RPMI8226 (cell line): ENCODE measurements around the gene POLR2M.

Experiments
- DNase-seq: peaks from one replicate; pipeline ENCODE4 v3.0.0-alpha.2; 2015

Gene POLR2M

DNA sequence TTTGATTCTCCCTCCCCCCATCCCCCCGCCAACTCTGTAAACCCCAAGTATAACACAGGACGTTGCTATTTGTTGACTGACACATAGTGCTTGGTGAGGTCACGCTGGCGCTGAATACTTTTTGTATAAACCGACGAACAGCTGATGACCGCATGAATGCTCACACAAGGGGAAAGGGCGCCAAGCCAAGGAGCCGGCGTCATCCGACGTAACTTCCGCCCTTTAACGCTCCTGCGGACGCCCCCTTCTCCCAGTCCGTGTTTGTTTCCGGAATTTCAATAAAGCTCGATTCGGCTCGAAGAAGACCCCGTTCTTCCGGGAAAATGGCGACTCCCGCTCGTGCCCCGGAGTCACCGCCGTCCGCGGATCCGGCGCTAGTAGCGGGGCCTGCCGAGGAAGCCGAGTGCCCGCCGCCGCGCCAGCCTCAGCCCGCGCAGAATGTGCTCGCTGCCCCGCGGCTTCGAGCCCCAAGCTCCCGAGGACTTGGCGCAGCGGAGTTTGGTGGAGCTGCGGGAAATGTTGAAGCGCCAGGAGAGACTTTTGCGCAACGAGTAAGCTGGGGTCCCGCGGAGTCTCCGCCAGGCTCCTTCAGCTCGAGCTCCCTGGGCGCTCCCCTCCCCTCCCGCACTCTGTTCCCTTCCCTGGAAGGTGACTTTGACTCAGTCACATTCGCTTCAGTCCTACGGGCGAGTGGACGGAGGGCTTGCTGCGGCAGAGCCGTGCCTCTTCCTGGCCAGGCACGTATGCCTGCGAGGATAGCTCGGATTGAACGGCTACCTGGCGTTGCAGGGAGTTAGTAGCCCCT lies at the start of gene POLR2M:
POLR2M (plus strand) TSS at position 310 of the 805 bp plus-strand sequence; CDS start at position 439, 129 bp downstream.
- peak; percentile 99 for DNase-seq

DNA sequence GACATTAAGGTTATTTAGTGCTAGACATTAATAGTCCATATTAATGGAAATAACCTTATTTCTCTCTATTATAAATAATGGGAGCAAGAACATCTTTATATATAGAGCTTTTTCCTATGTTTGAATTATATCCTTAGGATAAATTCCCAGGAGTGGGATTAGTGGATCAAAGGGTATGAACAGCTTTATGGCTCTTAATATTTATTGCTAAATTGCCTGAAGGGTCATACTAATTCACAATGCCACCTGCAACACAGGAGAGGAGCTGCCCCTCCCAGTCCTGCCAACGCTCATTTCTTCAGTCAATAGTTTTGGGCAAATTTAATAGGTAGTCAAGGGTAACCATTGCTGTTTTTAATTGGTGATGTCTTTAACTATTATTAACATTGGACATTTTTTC lies 48.9 kb upstream of the POLR2M start:
- no peak for DNase-seq

DNA sequence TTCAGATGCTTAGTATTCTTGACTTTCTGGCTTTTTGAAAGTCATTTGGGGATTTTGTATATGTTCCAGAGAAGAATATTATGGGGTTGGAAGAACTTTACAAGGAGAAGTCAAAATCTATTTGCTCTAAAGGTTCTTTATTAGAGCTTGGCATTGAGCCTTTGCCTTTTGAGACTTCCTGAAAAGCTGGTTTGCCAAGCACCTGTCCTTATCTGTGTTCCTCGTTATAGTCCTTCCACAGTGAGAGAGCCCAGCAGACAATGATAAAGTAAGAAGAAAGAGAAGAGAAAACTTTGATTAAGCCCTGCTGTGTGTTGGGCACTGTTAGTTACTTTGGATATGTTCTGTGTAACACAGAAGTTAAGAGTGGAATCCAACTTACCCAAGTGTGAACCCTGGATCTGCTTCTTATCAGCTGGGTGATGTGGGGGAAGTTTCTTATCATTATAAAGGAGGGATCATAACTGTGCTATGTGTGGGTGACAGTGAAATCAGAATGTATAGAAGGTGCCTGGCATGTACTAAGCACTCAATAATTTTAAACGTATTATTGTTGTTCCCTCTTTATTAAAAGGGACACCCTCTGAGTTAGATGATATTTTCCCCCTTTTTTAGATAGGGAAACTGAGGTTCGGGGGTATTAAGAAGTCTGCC lies 44.3 kb upstream of the POLR2M start:
- no peak for DNase-seq

DNA sequence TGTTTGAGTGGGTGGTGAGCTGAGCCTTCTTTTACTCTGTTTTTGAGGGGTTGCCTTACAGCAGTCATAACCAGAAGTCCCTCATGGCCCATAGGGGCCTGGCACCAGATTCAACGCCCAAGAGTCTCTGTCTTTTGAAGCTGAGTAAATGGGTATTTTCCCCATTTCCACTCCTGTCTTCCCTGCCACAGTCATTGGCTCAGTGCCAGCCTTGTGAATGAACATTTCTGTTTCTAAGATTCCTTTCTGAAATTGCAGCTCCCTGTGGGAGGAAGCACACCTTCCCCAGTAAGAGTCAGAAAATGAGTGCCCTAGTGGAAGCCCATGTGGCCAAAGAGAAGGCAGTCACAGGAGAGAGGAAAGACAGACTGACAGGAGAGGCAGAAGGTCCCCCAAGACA lies 43.7 kb upstream of the POLR2M start:
- DNase-seq = no peak

DNA sequence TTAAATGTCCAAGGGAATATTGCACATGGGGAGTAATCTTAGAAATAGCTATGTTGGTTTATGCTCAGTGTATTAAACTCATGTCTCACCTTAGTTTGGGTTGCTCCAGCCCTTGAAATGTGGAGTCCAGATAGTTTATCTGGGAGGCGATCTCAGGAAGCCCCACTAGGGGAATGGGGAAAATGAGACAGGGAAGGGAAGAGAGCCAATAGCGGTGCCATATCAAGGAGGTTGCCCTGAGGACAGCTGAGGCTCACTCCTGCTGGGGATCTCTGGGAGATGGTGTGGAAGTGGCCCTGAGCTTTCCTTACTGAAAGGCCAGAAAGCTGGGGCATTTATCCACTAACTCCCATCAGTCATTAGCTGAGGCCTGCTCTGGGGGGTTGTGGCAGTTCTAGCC lies 43.3 kb upstream of the POLR2M start:
- no peak for DNase-seq

DNA sequence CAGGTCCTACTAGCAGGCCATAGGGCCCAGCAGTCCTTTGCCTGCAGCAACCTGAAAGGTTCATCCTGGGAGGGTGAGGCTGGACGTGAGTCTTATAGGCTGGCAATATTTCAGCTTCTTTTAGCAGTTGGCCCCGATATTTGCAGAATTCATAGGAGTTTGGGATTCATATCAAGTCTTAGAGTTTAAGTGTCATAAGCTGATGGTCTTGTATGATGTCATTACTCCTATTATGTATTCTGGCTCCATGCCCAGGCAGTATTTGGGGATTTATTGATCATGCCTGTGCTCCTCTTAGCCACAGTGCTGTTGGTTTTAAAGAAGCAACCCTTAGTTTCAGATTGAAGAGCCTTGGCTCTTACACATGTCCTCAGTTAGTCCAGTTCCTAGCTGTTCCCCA lies 41.3 kb upstream of the POLR2M start:
- no peak for DNase-seq

DNA sequence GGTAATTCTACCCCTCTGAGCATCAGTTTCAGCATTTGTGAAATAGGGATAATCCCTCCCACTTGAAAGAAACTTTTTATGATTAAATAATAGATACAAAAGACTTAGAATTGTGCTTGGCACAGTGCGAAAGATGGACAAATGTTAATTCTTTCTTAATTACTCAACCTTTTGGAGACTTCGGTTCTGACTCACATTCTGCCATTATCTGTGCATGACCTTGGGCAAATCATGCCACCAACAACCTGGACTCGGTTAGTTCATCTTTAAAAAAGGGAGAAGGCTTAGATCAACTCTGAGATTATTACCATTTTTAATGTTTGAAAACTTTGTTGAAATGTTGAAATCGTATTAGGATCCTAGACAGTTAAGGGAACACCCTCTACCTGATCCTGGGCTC lies 40.6 kb upstream of the POLR2M start:
- no peak for DNase-seq

DNA sequence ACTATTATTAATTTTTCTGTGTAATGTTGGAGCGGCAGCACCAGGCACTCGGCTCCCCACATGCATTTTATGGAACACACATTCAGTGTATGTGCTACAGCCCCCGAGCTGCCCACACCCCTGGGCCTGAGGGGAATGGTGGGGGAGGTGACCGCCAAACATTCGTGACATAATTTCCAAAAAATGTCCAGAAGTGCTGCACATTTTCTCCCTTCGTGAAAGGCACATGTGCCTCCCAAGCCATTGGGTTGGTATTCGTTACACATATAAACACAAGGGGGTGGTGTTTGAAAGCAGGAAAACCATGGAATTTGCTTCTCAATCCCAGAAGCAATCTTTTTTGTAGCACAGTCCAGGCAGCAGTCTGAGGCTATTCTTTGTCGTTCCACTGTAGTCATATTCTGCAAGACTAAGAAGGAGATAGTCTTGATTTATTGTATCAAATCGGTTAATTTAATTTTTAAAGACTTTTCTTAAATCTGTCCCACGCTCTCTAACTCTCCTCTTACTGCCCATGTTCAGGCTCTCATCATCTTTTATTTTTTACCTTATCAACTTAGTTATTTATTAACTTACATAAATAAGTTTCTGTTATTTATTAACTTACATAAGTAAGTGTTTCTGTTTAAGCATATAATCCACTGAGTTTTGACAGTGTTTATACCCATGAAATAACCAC lies 39.2 kb upstream of the POLR2M start:
- no peak for DNase-seq

DNA sequence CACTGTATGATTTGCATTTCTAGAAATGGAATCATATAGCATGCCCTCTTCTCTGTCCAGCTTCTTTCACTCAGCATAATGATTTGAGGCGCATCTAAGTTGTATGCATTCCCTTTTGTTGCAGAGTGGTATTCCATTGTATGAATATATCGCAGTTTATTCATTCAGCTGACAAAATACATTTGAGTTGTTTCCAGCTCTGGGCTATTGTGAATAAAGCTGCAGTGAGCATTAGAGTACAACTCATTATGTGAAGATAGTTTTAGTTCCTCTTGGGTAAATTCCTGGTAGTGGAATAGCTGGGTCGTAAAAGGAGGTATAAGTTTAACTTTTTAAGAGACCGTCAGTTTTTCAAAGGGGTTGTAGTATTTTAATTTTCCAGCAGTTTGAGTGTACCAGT lies 38.5 kb upstream of the POLR2M start:
- DNase-seq = no peak

DNA sequence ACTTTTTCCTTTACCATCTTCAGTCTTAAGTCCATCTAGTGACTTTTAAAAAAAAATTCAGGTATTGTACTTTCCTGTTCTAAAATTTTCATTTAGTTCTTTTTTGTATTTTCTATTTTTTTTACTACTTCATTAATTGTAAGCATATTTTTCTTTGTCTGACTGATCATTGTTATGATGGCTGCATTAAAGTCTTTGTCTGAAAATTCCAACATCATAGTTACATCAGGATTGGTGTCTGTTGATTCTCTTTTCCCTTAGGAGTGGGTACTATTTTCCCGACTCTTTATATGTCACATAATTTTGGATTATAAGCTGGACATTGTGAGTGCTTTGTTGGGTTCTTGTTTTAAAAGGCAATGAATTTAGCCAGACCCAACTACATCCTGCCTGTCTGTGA lies 34.9 kb upstream of the POLR2M start:
- DNase-seq = no peak

DNA sequence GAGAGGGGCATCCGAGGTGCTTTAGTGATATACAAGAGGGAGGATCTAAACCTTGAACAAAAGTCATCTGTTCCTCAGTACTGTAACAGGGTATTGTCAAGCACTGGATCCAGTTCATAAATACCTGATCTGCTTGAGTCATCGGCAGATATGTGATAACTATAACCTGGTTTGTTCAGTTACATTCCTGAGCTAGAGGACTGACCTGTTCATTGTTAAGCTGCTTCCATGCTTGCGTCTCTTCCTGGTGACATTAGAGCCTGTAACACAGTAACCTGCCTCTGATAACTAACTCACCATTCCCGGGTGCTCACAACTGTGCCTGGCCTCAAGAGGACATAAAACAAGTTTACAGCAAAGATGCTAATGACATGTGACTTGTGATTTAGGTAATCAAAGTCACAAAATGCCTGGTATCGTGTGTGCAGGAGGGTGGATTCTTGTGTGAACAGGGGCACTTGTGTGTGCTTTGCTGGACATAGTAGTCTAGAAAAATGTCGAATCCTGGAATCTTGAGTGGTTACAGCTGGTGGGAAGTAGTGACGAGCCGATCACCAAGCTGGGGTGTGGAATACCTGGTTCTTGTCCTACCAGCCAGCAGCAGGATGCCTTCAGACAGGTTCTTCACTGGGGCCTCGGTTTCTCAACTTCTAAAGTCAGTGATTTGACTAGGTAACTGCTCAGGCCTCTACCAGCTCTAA lies 30.9 kb upstream of the POLR2M start:
- no peak for DNase-seq

DNA sequence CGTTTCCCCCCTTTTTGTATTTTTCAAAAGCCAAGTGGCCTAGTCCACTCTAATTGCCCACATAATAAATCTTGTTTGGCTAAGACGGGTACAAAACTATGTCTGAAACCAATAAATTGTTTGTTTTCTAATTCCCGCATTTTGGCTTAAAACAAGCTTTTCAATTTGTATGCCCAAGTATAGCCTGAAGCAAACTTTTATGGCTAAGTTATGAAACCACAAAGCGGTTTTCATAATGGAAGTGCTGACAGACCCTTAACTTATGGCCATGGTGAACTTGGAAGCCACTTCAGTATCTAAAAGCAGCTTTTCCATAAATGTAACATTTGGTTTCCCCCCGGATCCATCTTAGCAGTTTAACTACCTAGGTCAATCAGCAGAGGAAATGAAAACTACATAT lies 29.9 kb upstream of the POLR2M start:
- DNase-seq = no peak

DNA sequence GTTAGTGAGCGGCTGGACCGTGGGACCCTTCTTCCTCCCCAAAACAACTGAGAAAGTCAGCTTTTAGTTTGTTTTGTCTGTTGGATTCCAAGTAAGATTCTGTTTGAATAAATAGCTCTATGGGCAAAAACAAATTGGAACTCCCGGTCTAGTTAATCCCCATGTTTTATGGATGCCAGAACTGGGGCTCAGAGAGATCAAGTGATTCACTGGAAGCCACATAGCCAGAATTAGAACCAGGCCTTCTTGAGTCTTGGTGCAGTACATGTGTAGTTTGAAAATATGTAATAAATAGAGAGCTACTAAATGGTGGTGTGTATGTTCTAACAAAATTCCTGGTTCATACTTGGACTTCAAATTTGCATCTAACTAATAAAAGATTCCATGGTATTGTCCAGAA lies 29.3 kb upstream of the POLR2M start:
- no peak for DNase-seq

DNA sequence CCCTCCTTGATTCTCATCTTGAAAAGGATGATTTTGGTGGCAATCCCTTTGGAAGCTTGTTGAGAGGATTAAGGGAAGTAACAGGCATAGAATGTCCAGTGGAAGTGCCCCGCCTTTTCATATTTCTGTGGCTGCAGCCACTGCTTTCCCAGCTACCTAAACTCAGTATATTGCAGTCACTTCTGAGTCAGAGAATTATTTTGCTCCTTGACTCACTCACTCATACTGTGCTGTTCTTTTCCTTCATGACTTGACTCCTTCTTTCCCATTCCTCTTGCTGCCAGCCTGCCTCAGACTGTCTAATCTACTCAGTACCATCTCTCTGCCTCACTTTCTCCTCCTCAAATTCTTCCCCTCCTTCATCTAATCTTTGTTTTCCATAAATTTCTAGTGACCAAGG lies 26.5 kb upstream of the POLR2M start:
- DNase-seq = no peak

DNA sequence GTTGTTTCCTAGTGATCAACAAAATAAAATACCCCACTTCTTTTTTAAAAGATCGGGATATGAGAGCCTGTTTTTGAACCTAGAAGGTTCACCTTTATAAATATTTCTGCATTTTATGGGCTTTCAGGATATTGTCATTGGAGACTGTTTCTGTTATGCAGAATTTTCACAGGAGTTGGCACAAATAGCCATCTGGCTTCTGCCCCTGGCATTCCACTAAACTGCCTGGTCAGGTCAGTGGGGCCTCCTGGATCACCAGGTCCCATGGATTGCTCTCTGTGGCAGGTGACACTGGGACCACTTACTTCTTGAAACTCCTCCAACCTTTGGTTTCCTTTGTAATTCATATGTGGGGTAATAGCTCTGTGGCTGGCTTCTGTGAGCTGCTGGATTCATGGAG lies 25.5 kb upstream of the POLR2M start:
- no peak for DNase-seq

DNA sequence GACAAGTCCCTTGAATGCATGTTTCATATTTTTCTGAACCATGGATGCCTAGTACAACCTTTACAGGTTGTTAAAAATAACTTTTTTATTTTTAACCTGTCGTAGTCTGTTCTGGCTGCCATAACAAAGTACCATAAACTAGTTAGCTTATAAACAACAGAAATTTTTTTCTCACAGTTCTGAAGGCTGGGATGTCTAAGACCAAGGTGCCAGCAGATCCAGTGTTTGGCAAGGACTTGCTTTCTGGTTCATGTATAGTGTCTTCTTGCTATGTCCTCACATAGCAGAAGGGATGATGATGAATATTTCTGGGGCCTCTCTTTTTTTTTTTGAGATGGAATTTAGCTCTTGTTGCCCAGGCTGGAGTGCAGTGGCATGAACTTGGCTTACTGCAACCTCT lies 23.0 kb upstream of the POLR2M start:
- no peak for DNase-seq

DNA sequence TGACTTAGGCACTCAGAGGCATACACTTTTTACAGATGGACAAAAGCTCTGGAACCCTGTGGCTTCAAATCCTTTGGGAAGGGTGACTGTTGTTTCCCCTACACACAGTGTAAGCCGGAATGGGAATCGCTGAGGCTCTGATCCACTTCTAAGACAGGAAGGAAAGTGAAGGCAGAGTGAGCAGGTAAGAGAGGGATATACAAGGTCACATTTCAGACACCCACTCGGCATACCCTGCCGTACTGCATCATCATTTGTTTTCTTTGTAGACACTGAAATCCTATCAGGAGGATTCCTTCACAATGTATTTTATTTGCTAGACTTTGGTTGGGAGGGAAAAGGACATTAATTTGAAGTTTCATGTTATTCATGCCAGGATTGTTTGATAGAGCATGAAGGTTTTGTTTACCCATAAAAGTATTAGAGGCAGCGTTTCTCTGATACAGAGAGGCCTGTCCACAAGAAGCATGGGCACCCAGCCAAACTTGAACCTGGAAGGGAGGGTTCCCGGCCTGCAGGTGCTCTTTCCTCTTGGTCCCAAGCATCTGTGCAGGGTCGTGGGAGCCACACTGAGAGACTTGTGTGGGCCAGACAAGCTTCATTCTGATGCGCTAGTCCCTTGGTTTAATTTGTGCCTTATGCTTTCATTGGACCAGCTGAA lies 21.9 kb upstream of the POLR2M start:
- peak; percentile 19 for DNase-seq

DNA sequence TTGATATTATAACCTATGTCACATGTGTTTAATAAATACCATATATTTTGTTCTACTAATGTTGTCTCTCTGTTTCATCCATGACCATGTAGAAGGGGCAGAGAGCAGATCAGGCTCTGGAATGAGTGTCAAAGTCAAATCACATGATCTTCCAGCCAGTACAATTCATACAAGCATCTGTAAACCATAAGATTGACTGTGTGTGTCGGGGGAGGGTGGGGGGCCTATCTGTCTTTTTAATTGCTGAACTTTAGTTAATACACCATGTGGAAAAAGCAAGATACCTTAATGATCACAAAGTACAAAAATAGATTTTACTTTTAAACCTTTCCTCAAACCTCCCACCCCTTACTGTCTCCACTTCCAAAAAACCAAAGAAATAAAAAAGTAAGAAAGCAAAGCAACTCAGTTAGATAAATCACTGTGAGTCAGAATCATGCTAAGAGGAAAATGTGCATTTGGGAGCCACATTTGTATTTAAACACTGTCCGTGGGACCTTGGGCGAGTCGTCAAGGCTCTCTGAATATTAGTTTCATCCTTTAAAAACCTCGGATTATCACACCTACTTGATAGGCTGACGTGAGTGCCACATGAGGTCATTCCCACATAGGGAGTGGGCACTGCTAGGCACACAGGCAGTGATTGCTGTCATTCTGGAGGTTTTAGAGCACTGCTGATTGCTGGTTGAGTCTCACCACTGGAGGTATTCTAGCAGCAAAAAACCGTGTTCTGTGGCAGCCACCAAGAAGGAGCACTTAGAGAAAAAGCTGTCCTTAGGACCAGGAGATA lies 21.0 kb upstream of the POLR2M start:
- DNase-seq = no peak

DNA sequence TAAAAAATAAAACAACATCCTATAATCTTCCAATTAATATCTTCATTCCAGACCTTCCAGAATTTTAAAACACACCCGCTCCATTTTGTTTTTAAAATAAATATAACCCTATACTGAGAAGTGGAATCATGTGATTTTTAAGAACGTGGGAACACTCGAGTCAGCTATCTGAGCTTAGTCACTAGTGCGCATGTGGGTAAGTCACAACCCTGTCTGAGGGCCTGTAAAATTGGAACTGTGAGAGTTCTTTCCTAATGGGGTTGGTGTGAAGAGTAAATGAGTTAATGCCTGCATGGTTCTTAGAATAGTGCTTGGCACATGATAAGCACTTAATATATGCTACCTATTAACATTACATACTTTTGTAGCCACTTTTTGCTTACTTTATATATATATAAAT lies 19.9 kb upstream of the POLR2M start:
- no peak for DNase-seq

DNA sequence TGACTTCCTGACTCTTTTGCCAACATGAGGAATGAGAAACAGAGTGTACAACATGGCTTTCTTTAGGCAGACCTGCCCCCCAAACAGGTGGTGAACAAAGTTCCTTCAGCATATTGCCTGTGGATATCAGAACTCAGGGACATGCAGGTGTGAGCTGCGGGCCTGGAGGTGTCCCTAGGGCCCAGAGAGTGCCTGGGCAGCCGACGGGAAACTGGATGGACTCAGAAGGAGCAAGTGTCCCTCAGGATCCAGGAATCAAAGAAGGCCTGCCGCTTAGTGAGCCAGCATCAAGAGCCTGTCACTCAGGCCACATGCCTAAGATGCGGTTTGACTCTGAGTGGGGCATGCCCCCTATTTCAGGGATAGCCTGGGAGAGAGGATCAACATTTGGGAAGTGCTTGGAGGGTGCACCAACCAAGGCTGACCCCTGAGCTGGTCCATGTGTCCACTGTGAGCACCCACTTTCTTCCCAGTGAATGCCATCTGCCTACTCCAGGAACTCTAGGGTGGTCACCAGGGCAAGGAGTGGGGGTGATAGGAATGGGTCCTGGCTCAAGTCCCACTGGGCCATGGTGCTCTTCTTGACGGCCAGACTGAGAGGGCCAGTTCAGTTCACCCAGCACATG lies 16.1 kb upstream of the POLR2M start:
- DNase-seq = no peak

DNA sequence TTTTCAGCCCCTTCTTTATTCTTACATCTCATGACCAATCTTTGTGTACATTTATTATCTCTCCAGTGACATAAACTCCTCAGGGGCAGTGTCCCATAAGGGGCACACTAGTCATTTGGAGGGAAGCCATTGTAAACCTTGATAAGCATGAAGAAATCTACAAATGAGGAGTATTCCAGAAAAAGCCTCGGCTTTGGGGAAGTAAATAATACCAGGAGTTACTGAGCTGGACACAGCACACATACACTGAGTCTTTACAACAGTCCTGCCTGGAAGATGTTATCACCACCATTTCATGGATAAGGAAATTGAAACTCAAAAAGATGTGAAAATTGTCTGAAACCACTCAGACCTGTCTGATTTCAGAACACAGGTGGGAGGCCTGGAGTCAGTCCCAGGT lies 15.4 kb upstream of the POLR2M start:
- no peak for DNase-seq

DNA sequence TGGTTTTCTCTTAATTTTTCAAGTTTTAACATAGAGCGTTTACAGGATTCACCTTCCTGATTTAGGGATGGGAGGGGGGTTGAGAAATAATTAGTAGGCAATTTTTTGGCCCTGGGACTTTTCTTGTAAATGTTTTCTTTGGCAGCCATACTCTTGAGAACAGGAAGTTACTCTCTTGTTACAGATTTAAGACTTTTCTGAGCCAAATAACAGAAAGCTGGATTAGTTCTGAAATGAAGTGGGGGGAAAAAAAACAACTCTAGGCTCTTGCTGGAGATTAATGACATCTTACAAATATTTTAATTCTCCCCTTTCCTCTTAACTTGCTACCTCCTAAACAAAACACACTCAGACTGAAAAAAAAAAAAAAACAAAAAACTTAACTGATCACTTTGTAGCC lies 13.8 kb upstream of the POLR2M start:
- DNase-seq = no peak
